22Rv1 (cell line): ENCODE results near the gene MYO7B.

ENCODE experiments used
- ZFX ChIP-seq: fragments of 450-650 bp; IDR thresholded peaks from 2 replicates; pipeline ENCODE4 v1.6.1; 2017; ENCODE audit warnings: antibody characterized with exemption, borderline replicate concordance
- TF ChIP-seq, protein P1 (sequence below): fragments of 450-650 bp; IDR thresholded peaks from 2 replicates; pipeline ENCODE4 v1.5.1; 2017; ENCODE audit warnings: mild to moderate bottlenecking

DNA sequence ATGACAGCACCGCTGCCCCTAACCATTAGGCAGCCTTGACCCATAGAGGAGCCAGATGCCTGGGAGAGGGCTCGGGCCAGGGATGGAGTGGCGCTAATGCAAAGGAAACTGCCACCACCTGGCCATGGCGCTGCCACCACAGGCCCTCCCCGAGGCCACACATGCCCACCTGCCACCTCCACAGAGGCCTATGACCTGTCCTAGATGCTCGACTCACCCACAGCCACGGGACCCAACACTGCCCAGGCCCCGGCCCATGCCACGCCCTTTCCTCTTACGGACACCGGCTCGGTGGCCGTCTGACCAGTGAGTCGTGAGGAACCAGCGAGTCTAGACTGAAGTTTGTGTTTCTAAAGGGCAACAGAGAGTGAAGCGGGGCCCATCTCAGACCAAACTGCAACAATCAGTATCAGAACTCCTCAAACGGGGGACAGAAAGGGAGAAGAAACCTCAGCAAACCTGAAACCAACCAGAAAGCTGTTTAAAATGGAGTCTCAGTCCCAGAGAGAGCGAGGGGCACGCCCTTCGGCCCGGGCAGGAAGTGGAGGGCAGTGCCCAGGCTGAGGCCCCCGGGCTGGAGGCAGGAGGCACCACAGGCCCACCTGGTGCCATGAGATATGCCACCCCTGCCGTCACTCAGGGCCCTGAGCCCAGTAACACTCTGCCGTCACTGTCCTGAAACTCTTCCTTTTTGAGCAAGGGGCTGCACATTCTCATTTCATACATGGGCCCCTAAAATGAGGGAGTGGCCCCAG lies 111.2 kb downstream of the MYO7B start:
- TF ChIP-seq, protein P1, sequence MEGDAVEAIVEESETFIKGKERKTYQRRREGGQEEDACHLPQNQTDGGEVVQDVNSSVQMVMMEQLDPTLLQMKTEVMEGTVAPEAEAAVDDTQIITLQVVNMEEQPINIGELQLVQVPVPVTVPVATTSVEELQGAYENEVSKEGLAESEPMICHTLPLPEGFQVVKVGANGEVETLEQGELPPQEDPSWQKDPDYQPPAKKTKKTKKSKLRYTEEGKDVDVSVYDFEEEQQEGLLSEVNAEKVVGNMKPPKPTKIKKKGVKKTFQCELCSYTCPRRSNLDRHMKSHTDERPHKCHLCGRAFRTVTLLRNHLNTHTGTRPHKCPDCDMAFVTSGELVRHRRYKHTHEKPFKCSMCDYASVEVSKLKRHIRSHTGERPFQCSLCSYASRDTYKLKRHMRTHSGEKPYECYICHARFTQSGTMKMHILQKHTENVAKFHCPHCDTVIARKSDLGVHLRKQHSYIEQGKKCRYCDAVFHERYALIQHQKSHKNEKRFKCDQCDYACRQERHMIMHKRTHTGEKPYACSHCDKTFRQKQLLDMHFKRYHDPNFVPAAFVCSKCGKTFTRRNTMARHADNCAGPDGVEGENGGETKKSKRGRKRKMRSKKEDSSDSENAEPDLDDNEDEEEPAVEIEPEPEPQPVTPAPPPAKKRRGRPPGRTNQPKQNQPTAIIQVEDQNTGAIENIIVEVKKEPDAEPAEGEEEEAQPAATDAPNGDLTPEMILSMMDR: no peak
- TF ChIP-seq ZFX: no peak
